ENCODE data around the gene CSMD2. TPM values are rescaled to one million over a fixed set of nuclear protein-coding genes. Genes with fewer than 3 reads are reported as not detected.
A peak's percentile ranks its signal among the peaks of the same experiment; 100 is the strongest.

The CSMD2 gene
- total RNA-seq, 4 donors from 2014 or later = 0.09 to 0.20 TPM; not detected in 2

DNA sequence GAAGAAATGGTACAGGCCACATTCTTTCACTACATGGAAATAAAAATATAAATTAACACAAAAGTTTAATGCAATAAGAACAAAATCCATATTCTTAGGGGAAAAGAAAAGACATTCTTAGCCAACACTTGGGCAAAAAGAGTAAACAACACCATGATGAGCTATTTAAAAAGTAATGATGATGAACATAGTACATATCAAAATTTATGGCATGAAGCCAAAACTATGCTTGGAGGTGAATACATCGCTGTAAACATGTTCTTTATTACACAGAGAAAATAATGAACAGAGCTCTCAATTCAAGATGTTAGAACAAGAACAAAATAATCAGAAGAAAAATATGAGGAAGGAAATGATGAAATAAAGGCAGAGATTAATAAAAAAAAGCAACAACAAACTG, 534.3 kb downstream of the CSMD2 start:
- H3K4me1 ChIP-seq = peaks cover 4 to 6% of the 10 kb centered on the region in 2 donors
- H3K27ac ChIP-seq = no peak overlapping the region
- no peak for DNase-seq
- no peak overlapping the region for H3K4me3 ChIP-seq
- no peaks in the 10 kb centered on the region for H3K27me3 ChIP-seq
- intact Hi-C loops (cut with DNase I; ENCODE audit: low total_unique reads) (loop anchor here (5.0 kb wide), 1 partner anchor 532 kb away; no protein-coding TSS in a partner anchor), in situ Hi-C loops (cut with MboI; ENCODE audit: low sequenced_read_pairs in 4 of 4) (loop anchor here (10.0 to 25.0 kb wide), 3 partner anchors 532 to 1114 kb away; partner anchors contain the start of gene CSMD2 (in 1 of the 4))
- no peaks in the 10 kb centered on the region for H3K9me3 ChIP-seq
- ATAC-seq = no peak
- TF ChIP-seq POLR2A (IDR thresholded peaks at IDR 0.05) = no peak
- TF ChIP-seq, protein P1, sequence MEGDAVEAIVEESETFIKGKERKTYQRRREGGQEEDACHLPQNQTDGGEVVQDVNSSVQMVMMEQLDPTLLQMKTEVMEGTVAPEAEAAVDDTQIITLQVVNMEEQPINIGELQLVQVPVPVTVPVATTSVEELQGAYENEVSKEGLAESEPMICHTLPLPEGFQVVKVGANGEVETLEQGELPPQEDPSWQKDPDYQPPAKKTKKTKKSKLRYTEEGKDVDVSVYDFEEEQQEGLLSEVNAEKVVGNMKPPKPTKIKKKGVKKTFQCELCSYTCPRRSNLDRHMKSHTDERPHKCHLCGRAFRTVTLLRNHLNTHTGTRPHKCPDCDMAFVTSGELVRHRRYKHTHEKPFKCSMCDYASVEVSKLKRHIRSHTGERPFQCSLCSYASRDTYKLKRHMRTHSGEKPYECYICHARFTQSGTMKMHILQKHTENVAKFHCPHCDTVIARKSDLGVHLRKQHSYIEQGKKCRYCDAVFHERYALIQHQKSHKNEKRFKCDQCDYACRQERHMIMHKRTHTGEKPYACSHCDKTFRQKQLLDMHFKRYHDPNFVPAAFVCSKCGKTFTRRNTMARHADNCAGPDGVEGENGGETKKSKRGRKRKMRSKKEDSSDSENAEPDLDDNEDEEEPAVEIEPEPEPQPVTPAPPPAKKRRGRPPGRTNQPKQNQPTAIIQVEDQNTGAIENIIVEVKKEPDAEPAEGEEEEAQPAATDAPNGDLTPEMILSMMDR (IDR thresholded peaks at IDR 0.05 in 4 of 5, conservative IDR thresholded peaks at IDR 0.05 in 1 of 5) = no peak
- no peaks in the 10 kb centered on the region for H3K36me3 ChIP-seq

DNA sequence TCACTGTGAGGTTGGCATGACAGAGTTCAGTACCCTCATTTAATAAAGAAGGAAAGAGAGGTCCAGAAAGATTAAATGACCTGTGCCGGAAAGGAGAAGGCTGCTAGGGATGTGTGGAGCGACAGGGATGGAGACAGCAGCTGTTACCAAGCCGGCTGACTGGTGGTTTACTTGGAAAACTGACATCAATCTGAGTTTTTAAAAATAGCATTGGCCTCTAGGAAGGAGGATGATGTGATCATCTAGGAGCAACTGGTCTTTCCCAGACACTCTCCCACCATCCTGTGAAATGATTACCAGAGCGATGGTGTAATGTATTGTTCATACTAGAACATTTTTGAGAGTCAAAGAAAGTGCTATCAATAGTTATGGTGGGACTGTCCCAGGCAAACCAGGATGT, 538.2 kb downstream of the CSMD2 start:
- TF ChIP-seq, protein P1 (IDR thresholded peaks at IDR 0.05 in 4 of 5, conservative IDR thresholded peaks at IDR 0.05 in 1 of 5) = no peak
- no peak for TF ChIP-seq POLR2A (IDR thresholded peaks at IDR 0.05)

DNA sequence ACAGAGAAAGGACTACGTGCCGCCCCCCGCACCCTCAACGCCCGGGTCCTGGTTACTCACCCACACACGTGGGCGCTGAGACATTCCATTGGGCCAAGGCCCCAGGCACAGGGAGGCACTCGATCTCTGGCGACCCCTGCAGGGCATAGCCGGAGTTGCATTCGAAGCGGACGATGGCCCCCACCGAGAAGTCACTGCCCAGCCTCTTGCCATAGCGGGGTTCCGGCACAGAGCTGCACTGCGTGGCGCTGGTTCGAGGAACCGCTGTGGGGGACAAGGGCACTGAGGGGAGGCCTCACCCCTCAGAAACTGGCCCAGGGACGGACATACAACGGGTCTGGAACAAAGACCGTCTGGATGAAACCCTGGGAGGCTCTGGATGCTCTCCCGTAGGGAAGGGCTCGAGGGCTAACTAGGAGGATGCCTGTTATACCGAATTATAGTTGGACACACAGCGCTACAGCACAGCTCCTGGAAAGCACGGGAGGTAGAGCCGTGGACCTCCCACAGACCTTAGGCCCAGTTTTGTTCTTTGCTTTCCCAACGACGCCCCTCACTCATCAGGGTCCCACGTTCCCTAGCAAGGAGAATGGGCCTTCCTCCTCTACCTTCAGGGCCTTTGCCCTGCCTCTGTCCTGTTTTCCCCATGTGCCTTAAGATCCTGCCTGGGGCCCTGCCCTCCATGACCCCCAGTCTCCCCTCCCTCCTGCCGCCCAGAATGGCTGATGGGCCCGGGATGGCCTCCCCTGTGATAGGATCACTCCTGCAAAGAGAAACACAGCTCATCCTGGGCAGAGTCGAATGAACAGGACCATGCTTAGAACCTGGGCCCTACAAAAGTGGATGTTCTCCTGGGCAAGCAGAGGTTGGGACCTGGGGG, 539.8 kb downstream of the CSMD2 start:
- intact Hi-C loops (cut with DNase I; ENCODE audit: low total_unique reads) (no loop called here), in situ Hi-C loops (cut with MboI; ENCODE audit: low sequenced_read_pairs in 4 of 4) (loop anchor here in 3 of 4 donors (25.0 kb wide), 3 partner anchors 513 to 1112 kb away; partner anchors contain the start of gene CSMD2 (in 1 of the 3))
- Histone ChIP-seq H3K4me3 (no peak overlapping the region), H3K36me3 (no peaks in the 10 kb centered on the region), H3K9me3 (no peaks in the 10 kb centered on the region), H3K27me3 (no peaks in the 10 kb centered on the region), H3K4me1 (peaks cover 4 to 6% of the 10 kb centered on the region in 2 donors), H3K27ac (no peak overlapping the region)
- DNase-seq = no peak
- no peak for ATAC-seq
- TF ChIP-seq, protein P1 (IDR thresholded peaks at IDR 0.05 in 4 of 5, conservative IDR thresholded peaks at IDR 0.05 in 1 of 5) = no peak
- no peak for TF ChIP-seq POLR2A (IDR thresholded peaks at IDR 0.05)

More for the DNA sequence above, 538.2 kb downstream of the CSMD2 start:
- Histone ChIP-seq H3K9me3 (no peaks in the 10 kb centered on the region), H3K4me3 (no peak overlapping the region), H3K27me3 (no peaks in the 10 kb centered on the region), H3K4me1 (peaks cover 4 to 6% of the 10 kb centered on the region in 2 donors), H3K36me3 (no peaks in the 10 kb centered on the region), H3K27ac (peak overlapping the region in 2 of 4 donors; percentile 3 to 22)
- in situ Hi-C loops (cut with MboI; ENCODE audit: low sequenced_read_pairs in 4 of 4) (loop anchor here in 2 of 4 donors (25.0 kb wide), 2 partner anchors 536 to 1110 kb away; partner anchors contain the start of gene CSMD2 (in 1 of the 2)), intact Hi-C loops (cut with DNase I; ENCODE audit: low total_unique reads) (no loop called here)
- ATAC-seq = peak; percentile 65 to 89
- DNase-seq = no peak

DNA sequence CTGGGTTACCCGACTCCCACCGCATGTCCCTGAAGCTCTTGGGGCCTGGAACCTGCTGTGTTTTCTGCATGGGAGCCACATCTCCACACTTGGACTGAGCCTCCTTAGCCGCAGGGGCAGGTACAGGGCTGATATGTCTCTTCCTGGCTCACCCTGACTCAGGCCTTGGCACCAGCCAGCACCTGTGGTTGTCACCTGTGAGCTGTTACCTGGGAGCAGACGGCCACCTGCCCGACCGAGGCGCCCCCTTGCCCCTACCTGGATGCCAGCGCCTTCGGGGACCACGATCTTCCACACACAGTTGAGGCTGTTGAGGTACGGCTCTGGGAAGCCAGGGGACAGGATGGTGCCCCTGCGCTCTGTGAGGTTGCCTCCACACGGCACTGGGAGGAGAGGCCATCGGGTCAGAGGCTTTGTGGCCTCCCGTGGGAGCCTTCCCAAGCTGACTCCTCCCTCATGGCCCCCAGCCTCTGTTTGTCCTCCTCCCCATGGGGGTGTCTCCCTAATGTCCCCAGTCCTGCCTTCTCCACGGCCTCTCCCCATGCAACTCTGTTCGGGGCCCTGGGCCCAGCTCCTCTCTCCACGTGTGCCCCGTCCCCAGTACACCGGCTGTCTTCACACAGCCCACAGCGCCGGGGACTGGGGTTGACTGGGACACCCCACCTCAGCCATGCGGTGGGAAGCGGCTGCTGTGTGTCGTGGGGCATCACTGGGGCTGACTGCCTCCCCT, 540.6 kb downstream of the CSMD2 start:
- no peak for TF ChIP-seq POLR2A (IDR thresholded peaks at IDR 0.05)
- intact Hi-C loops (cut with DNase I; ENCODE audit: low total_unique reads) (no loop called here), in situ Hi-C loops (cut with MboI; ENCODE audit: low sequenced_read_pairs in 4 of 4) (loop anchor here in 1 of 4 donors (25.0 kb wide), 1 partner anchor 512 kb away; no protein-coding TSS in a partner anchor)
- ATAC-seq (no peak), DNase-seq (no peak)
- peaks cover 4 to 6% of the 10 kb centered on the region in 2 donors for H3K4me1 ChIP-seq
- H3K4me3 ChIP-seq = no peak overlapping the region
- H3K9me3 ChIP-seq = no peaks in the 10 kb centered on the region
- H3K36me3 ChIP-seq = no peaks in the 10 kb centered on the region
- no peak overlapping the region for H3K27ac ChIP-seq
- no peaks in the 10 kb centered on the region for H3K27me3 ChIP-seq

All from gastrocnemius medialis (tissue), 4 donors.